ENCODE results near the gene P2RY4.
A peak's percentile ranks its signal among the peaks of the same experiment; 100 is the strongest.
"Not testable (repeated sequence)": the region's sequence is repeated elsewhere in the genome, so short reads cannot be mapped to it uniquely, and the experiment has no call there.

Gene P2RY4

DNA sequence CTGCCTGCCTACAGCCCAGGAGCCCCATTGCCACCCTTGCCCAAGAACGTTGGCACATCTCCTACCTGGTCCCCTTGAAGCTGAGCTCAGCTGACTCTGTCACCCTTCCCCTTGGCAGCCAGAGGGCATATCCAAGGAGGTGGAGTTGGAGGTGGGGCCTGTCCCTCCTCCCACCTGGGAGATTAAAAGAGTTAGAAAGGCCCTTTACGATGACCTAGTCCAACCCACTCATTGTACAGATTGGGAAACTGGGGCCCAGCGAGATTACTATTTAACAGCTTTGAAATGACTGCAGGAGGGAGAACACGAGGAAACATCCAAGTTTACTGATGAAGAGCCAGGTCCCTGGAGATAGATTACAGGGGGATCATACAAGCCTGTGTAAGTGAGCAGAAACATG lies at the start of gene P2RY4:
P2RY4 (minus strand) TSS at position 101 of the 400 bp plus-strand sequence. CDS start 580 bp downstream, outside the sequence.
- no peak for FAIRE-seq
- no peak for DNase-seq (ENCODE audit: insufficient read length, low spot score)

DNA sequence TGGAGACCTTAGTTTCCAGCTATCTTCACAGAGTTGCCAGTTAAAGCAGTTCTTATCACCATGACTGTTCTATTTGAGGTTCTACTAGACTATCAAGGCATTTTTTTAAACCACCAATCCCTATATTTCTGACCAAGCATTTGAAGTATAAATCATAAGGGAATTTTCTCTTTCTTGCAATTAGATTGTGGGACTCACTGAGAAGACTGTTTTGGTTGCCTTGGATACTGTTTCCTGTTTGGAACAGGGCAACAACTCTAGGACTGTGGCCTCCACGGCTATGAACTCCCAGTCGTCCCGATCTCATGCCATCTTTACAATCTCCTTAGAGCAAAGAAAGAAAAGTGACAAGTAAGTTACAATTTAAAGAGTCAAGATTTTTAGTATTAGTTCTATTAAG lies 41.7 kb upstream of the P2RY4 start:
- FAIRE-seq (no peak), DNase-seq (ENCODE audit: insufficient read length, low spot score) (no peak)

DNA sequence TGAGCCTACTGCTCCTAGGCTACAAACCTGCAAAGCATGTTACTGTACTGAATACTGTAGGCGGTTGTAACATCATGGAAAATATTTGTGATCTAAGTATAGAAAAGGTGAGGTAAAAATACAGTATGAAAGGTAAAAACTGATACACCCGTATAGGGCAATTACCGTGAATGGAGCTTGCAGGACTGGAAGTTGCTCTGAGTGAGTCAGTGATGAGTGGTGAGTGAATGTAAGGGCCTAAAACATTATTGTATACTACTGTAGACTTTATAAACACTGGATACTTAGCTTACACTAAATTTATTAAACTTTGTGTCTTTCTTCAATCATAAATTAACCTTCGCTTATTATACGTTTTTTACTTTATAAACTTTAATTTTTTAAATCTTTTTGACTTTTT lies 33.6 kb upstream of the P2RY4 start:
- FAIRE-seq (no peak), DNase-seq (ENCODE audit: insufficient read length, low spot score) (no peak)

DNA sequence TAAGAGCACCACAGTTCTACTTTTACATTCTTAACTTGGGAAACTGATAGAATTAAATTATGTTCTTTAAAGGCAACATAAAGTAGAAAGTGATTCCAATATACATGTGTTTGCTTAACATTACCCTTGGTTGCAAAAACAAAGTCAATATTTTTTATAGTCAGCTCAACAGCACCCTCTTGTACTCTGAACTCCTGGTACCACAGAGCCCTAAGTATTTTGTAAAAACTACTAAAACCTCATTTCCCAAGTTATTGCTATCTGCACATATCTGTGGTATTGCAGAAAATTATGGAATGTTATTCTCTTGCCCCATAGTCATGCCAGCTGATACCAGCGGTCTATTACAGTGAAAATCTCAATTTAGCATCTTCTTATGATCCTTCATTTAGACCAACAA lies 32.8 kb upstream of the P2RY4 start:
- peak; percentile 49 for FAIRE-seq
- no peak for DNase-seq (ENCODE audit: insufficient read length, low spot score)

DNA sequence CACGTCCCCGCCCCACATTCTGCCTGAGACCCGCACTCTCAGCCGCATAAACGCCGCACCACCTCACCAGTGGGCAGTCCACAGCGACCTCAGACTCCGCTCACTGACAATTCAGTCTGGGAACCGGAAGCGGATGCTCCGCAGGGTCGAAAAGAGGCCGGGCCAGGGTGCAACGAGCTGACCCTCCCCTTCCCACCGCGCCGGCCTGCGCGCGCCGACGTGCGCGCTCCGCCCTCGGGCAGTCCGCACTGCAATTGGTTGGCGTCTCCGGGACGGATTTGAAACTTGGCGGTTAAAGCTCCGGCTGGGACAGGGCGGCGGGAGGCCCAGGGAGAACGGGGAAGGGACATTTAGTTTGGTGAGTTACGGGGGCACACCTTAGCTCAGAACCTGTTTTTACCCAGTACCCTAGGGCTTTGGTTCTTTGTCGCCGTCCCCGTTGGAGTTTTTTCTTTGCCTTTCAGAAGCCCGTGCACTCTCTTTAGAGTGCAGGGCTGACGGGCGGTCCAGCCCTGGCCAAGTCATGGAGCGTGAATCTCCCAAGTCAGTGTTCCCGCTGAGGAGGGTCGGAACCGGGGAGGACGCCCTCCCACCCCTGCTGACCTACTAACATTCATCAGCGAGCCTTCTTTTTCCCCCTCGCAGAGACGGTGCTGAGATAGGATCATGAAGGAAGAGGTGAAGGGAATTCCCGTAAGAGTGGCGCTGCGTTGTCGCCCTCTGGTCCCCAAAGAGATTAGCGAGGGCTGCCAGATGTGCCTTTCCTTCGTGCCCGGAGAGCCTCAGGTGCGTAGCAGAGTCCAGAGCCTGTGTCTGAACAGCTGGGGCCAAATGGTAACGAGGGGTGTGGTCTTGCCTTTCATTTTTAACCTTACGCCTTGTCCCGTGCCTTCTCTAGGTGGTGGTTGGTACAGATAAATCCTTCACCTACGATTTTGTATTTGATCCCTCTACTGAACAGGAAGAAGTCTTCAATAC lies 30.1 kb upstream of the P2RY4 start, which contains the start of the genes KIF4A and PDZD11:
KIF4A (plus strand) TSS at position 312 of the 978 bp plus-strand sequence; CDS start at position 667, 355 bp downstream.
PDZD11 (minus strand) TSS at position 135 of the 978 bp plus-strand sequence. CDS start 586 bp downstream, outside the sequence.
- DNase-seq (ENCODE audit: insufficient read length, low spot score) (peak; percentile 73), FAIRE-seq (peak; percentile 98)

DNA sequence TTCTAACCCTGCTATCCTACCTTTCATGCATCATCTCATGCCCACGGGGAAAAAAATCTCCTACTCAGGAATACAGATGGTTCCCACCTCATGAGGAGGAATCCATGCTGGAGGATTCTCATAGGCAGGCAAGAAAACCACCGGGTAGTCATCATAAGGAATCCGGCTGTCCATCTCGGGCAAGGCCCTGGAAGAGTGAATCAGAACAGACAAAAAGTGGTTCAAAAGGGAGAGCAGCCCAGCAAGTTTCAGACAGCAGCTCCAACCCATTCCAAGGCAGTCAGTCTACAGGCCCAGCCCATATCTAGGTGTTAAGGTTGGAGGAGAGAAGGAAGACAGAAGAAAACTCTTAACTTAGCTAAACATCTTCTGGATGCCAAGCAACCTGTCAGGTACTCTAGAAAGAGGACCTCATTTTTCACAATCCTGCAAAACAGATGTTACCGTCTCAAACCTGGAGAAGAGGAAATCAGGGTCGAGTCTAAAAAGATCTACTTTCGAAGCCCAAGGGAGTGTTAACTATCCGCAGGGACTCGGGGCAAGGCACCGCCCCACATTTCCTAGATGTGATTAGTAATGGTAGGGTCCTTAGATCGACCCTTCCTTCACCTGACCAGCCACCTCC lies 29.3 kb upstream of the P2RY4 start:
- peak; percentile 39 for FAIRE-seq
- DNase-seq (ENCODE audit: insufficient read length, low spot score): no peak

DNA sequence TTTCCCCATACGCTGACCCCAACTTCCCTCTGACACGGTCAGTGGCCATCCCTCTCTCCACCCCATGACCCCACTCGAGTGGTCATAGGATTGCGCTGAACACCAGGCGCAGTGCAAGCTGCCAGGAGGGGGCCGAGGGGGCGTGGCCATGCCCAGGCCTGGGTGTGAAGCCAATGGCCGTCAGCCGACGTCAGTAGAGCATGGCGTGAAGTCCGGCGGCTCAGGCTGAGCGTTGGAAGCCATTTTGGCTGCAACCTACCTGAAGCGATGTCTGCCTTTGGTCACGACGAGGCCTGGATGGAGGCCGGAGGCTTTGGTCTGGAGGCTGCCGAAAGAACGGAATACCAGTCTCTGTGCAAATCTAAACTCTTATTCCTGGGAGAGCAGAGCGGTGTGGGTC lies 21.9 kb upstream of the P2RY4 start, which contains the start of gene RAB41:
RAB41 (plus strand) TSS at position 222 of the 400 bp plus-strand sequence; CDS start at position 268, 46 bp downstream.
- DNase-seq (ENCODE audit: insufficient read length, low spot score) (no peak), FAIRE-seq (no peak)

DNA sequence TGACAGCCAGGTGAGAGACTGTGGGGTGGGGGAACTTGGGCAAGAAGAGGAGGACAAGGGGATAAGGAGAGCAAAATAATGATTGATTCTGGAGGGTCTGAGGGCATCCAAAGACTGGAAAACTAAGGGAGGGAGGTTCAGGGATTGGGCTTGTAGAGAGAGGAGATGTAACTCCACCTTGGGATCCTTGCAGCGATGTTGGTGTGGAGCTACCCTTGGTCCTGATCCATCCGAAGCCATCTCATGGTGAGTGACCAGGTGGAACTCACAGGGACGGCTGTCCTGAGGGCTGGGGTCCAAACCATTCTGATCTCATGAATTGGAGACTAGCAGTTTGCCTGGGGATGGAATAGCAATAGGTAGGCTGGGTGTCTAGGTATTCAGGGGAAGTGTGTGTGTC lies 20.6 kb upstream of the P2RY4 start:
- no peak for DNase-seq (ENCODE audit: insufficient read length, low spot score)

DNA sequence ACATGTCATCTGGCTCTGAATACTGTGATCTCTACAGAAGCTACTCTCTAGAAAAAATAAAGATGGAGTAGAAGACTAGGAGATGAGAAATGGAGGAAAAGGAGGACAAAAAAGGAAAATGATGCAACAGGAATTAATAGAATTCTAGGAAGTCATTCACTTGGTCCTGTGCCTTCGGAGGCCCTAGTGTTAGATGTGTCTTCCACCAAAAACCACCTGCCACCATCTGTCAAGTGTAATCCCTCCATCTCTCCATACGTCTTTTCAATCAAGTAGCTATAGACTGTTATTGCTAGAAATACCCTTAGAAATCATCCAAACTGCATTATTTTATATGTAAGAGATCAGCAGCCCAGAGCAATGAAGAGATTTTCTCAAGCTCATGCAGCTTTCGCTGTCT lies 19.1 kb upstream of the P2RY4 start:
- no peak for DNase-seq (ENCODE audit: insufficient read length, low spot score)

More for the DNA sequence above, 20.6 kb upstream of the P2RY4 start:
- FAIRE-seq: no peak

DNA sequence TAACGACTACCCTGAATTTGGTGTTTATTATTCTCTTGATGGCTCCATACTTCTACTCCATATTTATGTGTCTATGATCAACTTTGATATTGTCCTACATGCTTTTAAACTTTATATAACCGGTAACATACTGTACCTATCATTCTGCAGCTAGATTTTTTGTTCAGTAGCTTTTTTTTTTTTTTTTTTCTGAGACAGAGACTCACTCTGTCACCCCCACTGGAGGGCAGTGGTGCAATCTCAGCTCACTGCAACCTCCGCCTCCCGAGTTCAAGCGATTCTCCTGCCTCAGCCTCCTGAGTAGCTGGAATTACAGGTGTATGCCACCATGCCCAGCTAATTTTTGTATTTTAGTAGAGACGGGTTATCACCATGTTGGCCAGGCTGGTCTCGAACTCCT lies 14.0 kb upstream of the P2RY4 start:
- FAIRE-seq; DNase-seq (ENCODE audit: insufficient read length, low spot score): not testable (repeated sequence)

More for the DNA sequence above, 19.1 kb upstream of the P2RY4 start:
- FAIRE-seq: no peak

DNA sequence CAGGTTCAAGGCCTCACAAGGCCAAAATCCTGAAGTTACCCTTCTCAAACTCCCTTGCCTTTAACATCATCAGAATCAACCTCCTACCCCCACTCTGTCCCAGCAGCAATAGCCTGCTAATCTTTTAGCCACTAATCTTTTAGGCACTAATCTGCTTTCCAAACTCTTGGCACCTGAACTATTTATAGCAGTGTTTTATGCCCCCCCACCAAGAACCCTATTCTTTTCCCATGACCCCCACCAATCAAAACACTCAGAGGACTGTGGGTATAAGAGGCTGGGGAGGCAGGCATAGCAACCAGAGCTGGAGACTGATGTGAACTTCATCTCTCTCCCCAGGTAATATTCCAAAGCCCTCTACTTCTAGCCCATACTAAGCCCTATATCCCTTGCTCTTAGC lies 8.0 kb upstream of the P2RY4 start, which contains the start of gene ARR3:
ARR3 (plus strand) TSS at position 301 of the 400 bp plus-strand sequence. CDS start 1,052 bp downstream, outside the sequence.
- no peak for FAIRE-seq
- no peak for DNase-seq (ENCODE audit: insufficient read length, low spot score)

DNA sequence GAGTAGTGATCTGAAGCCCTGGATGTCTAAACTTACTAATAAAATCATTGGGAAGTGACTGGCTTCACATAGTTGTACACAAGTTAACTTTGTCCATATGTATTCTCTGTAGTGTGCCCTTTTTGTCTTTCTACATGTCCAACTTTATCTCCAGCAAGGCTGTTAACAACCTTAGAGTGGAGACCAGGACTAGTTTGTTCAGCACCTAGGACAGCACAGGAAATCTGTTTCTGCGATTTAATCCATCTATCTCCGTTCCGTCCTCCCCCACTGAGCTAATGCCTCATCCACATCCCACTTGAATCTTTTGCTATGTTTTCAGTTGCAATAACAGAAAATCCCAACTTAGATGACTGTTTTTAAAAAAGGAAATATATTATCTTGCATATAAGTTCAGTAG lies 4.8 kb upstream of the P2RY4 start:
- DNase-seq (ENCODE audit: insufficient read length, low spot score): no peak
- no peak for FAIRE-seq

DNA sequence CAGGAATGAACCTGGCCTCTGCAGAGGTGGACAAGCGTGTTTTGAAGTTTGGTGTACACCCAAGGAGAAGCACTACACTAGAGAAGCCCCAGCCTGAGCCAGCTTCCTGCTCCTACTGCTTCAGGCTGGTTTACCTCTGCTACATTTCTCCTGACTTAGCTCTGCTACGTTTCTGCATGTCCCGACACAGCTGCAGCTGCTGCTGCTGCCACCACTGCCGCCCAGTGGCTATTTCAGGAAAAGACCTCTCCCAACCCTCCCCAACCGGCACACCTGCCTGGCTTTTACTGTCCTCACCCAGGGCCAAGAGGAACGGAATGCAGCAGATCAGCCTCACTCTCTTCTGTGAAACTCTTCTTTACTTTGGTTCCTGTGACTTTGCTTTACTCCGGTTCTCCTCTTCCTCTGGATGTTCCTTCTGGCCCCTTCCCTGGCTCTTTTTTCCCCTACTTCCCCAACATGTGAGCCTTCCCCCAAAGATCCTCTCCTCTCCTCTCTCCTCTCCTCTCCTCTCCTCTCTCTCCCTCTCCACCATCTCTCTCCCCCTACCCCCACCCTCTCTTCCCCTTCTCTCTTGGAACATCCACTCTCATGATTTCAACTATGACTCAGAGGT lies 3.1 kb upstream of the P2RY4 start:
- no peak for FAIRE-seq
- peak; percentile 2 for DNase-seq (ENCODE audit: insufficient read length, low spot score)

DNA sequence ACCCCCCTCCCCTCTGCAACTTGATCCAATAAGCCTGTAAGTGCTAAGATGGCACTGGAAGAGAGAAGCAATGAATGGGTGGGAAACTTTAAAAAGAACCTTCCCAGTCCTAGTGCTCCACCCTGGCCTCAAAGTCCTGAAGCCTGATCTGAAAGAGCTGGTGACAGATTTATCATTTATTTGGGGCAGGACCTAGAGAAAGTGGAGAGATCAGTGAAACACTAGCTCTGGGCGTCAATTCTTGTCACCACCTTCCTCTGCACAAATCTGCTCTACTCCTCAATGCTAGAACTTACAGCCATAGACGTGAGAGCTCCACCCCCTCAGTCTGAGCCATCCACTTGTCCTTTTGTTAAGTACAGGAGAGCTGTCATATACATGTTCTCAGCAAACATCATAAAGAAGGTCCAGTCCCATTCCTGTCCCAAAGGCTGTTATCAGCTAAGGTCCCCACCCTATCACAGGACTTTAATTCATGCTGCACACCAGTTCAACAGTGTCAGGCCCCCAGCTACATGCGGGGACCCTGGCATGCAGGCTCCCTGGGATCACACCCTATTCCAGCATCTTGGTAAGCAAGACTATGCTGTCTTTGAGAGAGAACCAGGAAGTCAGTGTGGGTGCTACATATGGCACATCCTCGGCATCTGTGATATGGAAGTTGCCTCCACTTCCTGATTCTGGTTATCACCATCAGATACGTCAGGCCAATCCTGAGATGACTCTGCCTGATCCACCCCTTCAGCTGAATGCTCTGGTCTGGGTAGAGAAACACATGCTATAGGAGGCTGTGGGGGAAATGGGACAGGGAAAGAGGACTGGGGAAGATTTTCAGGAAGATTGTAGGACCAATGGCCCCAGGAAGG lies 2.3 kb downstream of the P2RY4 start:
- no peak for DNase-seq (ENCODE audit: insufficient read length, low spot score)
- no peak for FAIRE-seq

DNA sequence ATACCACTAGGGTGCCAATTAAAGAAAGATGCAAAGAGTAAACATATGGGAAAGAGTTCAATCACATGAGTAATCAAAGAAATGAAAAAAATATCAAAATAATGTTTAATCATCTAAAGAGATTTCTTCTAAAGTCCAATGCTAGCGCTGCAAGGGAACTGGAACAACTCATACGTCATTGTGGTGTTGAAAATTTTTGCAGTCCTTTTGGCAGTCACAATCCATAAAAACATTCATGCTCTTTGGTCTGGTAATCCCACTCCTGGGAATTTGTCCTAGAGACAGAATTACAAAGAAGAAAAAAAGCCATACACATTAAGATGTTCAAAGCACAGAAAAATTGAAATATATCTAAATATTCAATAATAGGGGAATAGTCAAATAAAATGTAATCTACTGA lies 4.6 kb downstream of the P2RY4 start:
- FAIRE-seq (no peak), DNase-seq (ENCODE audit: insufficient read length, low spot score) (no peak)

DNA sequence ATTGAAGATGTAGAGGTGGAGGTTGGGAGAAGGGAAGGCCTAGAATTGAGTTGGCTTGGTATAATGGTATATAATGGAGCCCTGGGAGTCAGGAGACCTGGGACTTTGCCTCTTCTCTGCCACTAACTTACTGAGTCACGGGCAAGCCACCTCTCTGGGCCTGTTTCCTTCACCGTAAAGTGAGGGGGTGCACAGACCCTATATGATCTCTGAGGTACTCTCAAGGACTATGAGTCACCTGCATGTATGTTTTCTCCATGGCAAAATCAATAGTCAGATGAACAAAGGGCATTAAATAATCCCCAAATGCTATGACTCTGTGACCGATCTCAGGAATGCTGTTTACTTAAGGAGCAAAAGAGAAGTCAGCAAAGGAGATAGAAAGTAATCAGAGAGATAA lies 5.1 kb downstream of the P2RY4 start:
- no peak for FAIRE-seq
- DNase-seq (ENCODE audit: insufficient read length, low spot score): no peak

DNA sequence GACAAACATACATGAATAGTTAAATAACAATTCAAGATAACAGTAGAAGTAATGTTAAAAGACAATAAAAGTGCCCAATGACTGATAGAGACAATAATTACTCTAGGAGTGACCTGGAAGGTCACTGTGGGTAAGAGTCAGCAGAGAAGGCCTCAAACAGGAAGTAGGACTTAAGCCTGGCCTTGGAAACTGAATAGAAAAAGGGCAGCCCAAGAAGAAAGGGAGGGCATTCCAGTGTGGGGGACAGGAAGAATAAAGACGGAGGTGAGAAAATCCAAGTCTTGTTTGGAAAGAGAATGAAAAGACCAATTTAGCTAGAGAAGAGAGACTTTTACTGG lies 6.0 kb downstream of the P2RY4 start:
- DNase-seq (ENCODE audit: insufficient read length, low spot score) (no peak), FAIRE-seq (no peak)

DNA sequence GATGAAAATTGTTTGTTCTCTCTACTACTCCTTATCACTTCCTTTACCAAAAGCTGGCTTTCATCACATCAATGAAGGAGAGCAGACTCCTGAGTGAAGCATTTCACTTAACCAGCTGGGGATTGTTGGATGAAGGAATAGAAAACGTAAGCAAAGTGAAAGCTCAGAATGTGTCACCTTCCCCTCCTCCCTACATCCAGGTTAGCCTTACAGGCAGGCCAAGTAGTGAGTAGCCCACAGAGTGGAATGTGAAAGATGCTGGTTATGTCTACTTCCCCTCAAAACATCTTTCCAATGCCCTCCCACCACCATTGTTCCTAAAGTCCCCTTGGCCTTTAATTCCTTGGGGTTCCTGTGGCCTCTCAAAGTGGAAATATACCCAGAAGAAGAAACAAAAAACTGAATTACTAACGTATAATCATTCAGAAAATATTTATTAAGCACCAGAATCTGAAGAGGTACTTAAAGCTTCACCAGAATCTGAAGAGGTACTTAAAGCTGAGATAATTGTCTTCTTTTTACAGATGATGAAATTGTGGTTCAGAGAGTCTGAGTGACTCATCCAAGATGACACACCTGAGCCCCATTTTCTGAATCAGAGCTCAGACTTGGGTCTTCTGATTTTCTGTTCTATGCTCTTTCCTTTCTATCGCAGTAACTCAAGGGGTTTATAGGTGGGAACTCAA lies 6.5 kb downstream of the P2RY4 start:
- FAIRE-seq (no peak), DNase-seq (ENCODE audit: insufficient read length, low spot score) (no peak)

DNA sequence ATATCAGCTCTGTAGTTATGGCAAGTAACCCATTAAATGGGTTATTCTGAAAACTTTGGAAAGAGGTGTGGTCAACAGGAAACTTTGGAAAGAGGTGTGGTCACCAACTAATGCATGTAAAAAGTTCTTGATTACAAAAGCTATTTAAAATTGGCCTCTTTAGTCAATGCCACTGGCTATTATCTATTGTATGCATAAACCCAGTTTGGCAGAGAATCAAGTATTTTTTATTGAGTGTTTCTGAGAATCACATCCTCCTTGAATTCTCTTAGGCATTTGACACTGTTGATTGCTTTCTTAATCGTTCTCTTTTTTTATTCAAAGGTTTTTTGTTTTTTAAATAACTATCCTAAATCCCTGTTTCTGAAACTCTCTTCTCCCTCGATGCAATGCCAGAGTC lies 7.5 kb downstream of the P2RY4 start:
- DNase-seq (ENCODE audit: insufficient read length, low spot score) (no peak), FAIRE-seq (no peak)

DNA sequence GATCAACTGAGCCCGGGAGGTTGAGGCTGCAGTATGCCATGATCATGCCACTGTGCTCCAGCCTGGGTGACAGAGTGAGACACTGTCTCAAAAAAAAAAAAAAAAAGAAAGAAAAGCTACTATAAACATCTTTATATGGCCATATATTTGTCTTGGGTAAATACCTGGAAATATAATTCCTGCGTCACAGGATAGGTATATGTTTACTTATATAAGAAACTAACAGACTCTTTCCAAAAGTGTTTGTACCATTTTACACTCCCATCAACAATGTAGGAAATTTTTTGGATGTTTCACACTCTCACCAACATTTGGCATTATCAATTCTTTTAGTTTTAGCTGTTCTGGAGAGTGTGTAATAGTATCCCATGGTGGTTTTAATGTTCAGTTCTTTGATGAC lies 12.8 kb downstream of the P2RY4 start:
- DNase-seq (ENCODE audit: insufficient read length, low spot score) (no peak), FAIRE-seq (no peak)
